ENCODE data around the gene NPR1. TPM values are rescaled to one million over a fixed set of nuclear protein-coding genes. Genes with fewer than 3 reads are reported as not detected.
A peak's percentile ranks its signal among the peaks of the same experiment; 100 is the strongest.
"Not testable (repeated sequence)": the region's sequence is repeated elsewhere in the genome, so short reads cannot be mapped to it uniquely, and the experiment has no call there.

Gene NPR1
- total RNA-seq, 1 experiment from 2014 or later, result not detected

GRCh38 chr1:153682730-153683129 lies 4.2 kb downstream of the NPR1 start:
- DNase-seq (ENCODE audit: low read depth), result no peak

- DNase-seq (ENCODE audit: low read depth), result peak; percentile 28
These were observed 5.4 kb downstream of the NPR1 start for GRCh38 chr1:153683854-153684253.

- no peak for DNase-seq (ENCODE audit: low read depth)
These were observed 6.4 kb downstream of the NPR1 start for GRCh38 chr1:153684892-153685291.

- DNase-seq (ENCODE audit: low read depth), result no peak
These were observed 7.3 kb downstream of the NPR1 start for GRCh38 chr1:153685544-153686340.

- DNase-seq (ENCODE audit: low read depth), result no peak
These were observed 9.0 kb downstream of the NPR1 start for GRCh38 chr1:153687346-153688125.

- no peak for DNase-seq (ENCODE audit: low read depth)
These were observed 9.8 kb downstream of the NPR1 start for GRCh38 chr1:153688276-153688675.

- no peak for DNase-seq (ENCODE audit: low read depth)
These were observed 10.3 kb downstream of the NPR1 start for GRCh38 chr1:153688736-153689328.

- DNase-seq (ENCODE audit: low read depth), result no peak
These were observed 15.0 kb downstream of the NPR1 start for GRCh38 chr1:153693466-153693865.

- no peak for DNase-seq (ENCODE audit: low read depth)
These were observed 18.3 kb downstream of the NPR1 start for GRCh38 chr1:153696741-153697140.

GRCh38 chr1:153697191-153698019 lies 18.9 kb downstream of the NPR1 start:
- peak; percentile 32 for DNase-seq (ENCODE audit: low read depth)

GRCh38 chr1:153698020-153698922 lies 19.8 kb downstream of the NPR1 start:
- DNase-seq (ENCODE audit: low read depth), result no peak

- DNase-seq (ENCODE audit: low read depth), result peak; percentile 26
These were observed 20.6 kb downstream of the NPR1 start for GRCh38 chr1:153698923-153699714.

GRCh38 chr1:153699768-153700167 lies 21.3 kb downstream of the NPR1 start:
- no peak for DNase-seq (ENCODE audit: low read depth)

GRCh38 chr1:153705484-153705883 lies 27.0 kb downstream of the NPR1 start:
- DNase-seq (ENCODE audit: low read depth), result no peak

- DNase-seq (ENCODE audit: low read depth), result no peak
These were observed 32.5 kb downstream of the NPR1 start for GRCh38 chr1:153711026-153711425.

GRCh38 chr1:153716211-153716610 lies 37.7 kb downstream of the NPR1 start:
- DNase-seq (ENCODE audit: low read depth), result not testable (repeated sequence)

GRCh38 chr1:153717330-153717729 lies 38.8 kb downstream of the NPR1 start:
- no peak for DNase-seq (ENCODE audit: low read depth)

- DNase-seq (ENCODE audit: low read depth), result no peak
These were observed 45.2 kb downstream of the NPR1 start for GRCh38 chr1:153723687-153724086.

- DNase-seq (ENCODE audit: low read depth), result not testable (repeated sequence)
These were observed 46.1 kb downstream of the NPR1 start for GRCh38 chr1:153724634-153725033.

All from RPMI7951 (cell line).